ENCODE measurements around the gene RAB35.

DNA sequence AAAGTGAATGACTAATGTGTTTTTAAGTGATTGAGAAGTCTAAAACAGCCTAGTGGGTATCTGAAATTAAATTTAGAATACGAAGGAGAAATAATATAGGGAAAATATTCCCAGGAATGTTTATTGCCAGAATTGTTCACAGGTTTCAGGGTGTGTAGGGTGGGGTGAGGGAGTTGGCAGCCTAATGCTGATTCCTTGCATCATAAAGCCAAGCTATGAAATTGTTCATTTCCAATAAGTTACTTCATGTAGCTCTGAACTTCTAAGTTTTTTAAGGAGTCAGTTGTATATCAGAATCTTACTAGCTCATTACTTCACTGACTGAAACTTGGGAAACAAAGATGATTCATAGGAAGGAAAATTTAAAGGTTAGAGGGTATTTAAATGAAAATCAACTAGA, 56.4 kb downstream of the RAB35 start:
- TF ChIP-seq, protein P1, sequence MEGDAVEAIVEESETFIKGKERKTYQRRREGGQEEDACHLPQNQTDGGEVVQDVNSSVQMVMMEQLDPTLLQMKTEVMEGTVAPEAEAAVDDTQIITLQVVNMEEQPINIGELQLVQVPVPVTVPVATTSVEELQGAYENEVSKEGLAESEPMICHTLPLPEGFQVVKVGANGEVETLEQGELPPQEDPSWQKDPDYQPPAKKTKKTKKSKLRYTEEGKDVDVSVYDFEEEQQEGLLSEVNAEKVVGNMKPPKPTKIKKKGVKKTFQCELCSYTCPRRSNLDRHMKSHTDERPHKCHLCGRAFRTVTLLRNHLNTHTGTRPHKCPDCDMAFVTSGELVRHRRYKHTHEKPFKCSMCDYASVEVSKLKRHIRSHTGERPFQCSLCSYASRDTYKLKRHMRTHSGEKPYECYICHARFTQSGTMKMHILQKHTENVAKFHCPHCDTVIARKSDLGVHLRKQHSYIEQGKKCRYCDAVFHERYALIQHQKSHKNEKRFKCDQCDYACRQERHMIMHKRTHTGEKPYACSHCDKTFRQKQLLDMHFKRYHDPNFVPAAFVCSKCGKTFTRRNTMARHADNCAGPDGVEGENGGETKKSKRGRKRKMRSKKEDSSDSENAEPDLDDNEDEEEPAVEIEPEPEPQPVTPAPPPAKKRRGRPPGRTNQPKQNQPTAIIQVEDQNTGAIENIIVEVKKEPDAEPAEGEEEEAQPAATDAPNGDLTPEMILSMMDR (IDR thresholded peaks at IDR 0.05): no peak
- TF ChIP-seq POLR2A (IDR thresholded peaks at IDR 0.05): no peak

Measured in lower leg skin (tissue), 3 donors.